ENCODE measurements around the gene GATD1.
A peak's percentile ranks its signal among the peaks of the same experiment; 100 is the strongest.

The GATD1 gene

GRCh38 chr11:776561-777287 is 563 bp downstream of the GATD1 start:
- DNase-seq = no peak

GRCh38 chr11:776263-776560 is 1.1 kb downstream of the GATD1 start:
- no peak for DNase-seq

- no peak for DNase-seq
These were observed 2.3 kb downstream of the GATD1 start for GRCh38 chr11:774873-775592.

- DNase-seq = no peak
These were observed 3.5 kb downstream of the GATD1 start for GRCh38 chr11:773830-774229.

- DNase-seq = no peak
These were observed 3.9 kb downstream of the GATD1 start for GRCh38 chr11:773425-773824.

GRCh38 chr11:772429-773390 is 4.6 kb downstream of the GATD1 start:
- DNase-seq = no peak

- no peak for DNase-seq
These were observed 5.6 kb downstream of the GATD1 start for GRCh38 chr11:771617-772204.

GRCh38 chr11:770642-771616 is 6.4 kb downstream of the GATD1 start:
- DNase-seq = no peak

GRCh38 chr11:769887-770641 is 7.2 kb downstream of the GATD1 start:
- DNase-seq = no peak

GRCh38 chr11:767238-767637 is 10.0 kb downstream of the GATD1 start:
- no peak for DNase-seq

- DNase-seq = no peak
These were observed 10.4 kb downstream of the GATD1 start for GRCh38 chr11:766936-767210.

- DNase-seq = no peak
These were observed 11.0 kb downstream of the GATD1 start for GRCh38 chr11:766106-766935.

- no peak for DNase-seq
These were observed 11.5 kb downstream of the GATD1 start for GRCh38 chr11:765802-766091.

- DNase-seq = no peak
These were observed 12.1 kb downstream of the GATD1 start for GRCh38 chr11:765025-765801.

- DNase-seq = no peak
These were observed 12.8 kb downstream of the GATD1 start for GRCh38 chr11:764322-765024.

- DNase-seq = no peak
These were observed 13.6 kb downstream of the GATD1 start for GRCh38 chr11:763549-764321.

- DNase-seq = peak in 1 of 2 experiments; percentile 32
These were observed 14.2 kb downstream of the GATD1 start for GRCh38 chr11:763073-763463.

GRCh38 chr11:762421-763072 is 14.7 kb downstream of the GATD1 start:
- peak; percentile 18 to 29 for DNase-seq
